Stomach (tissue), 19 donors: ENCODE results near the gene BFAR. TPM values are rescaled to one million over a fixed set of nuclear protein-coding genes. Genes with fewer than 3 reads are reported as not detected.

Experiments
- DNase-seq, 2 donors: peaks; one replicate each; pipeline versions ENCODE4 v3.0.0 to v3.0.0-alpha.2; 2013 to 2019
- H3K27ac ChIP-seq, 5 donors: fragments of 200-600 bp in 4 of 5; sonication (generic) in 4 of 5; one replicate each; pipeline ENCODE4 v1.5.1; 2013 to 2019; ENCODE audit warnings: mild to moderate bottlenecking in 1 of 5, moderate library complexity in 1 of 5
- H3K27me3 ChIP-seq, 3 donors: fragments of 200-600 bp; sonication (generic); one replicate each; pipeline ENCODE4 v1.5.1; 2017 to 2019; ENCODE audit warnings: mixed run types in 1 of 3
- H3K36me3 ChIP-seq, 4 donors: fragments of 200-600 bp; sonication (generic); 1 replicate in 3 of 4; 2 replicates in 1 of 4; pipeline ENCODE4 v1.5.1; 2016 to 2019
- H3K4me1 ChIP-seq, 4 donors: fragments of 200-600 bp; sonication (generic); one replicate each; pipeline ENCODE4 v1.5.1; 2016 to 2019
- H3K4me3 ChIP-seq, 4 donors: fragments of 200-600 bp; sonication (generic) in 3 of 4; one replicate each; pipeline ENCODE4 v1.5.1; 2016 to 2019; ENCODE audit warnings: mild to moderate bottlenecking in 1 of 4
- H3K9me3 ChIP-seq, 4 donors: fragments of 200-600 bp; sonication (generic); one replicate each; pipeline ENCODE4 v1.5.1; 2016 to 2019
- CTCF ChIP-seq, 7 experiments: fragments of 450-650 bp in 4 of 7; fragments of 200-600 bp in 3 of 7; sonication (generic) in 3 of 7; IDR thresholded peaks; one replicate each; pipeline ENCODE4 v1.5.1; 2016 to 2019; ENCODE audit warnings: antibody characterized with exemption in 7 of 7, control low read depth in 2 of 7, mild to moderate bottlenecking in 1 of 7
- EP300 ChIP-seq: sonication (generic); formaldehyde crosslinking; IDR thresholded peaks from one replicate; pipeline ENCODE4 v1.6.1; 2017; ENCODE audit warnings: antibody characterized with exemption
- POLR2A ChIP-seq, 4 donors: fragments of 450-650 bp; IDR thresholded peaks; one replicate each; pipeline ENCODE4 v1.6.1; 2016; ENCODE audit warnings: antibody characterized with exemption in 4 of 4, control low read depth in 2 of 4, mild to moderate bottlenecking in 1 of 4, moderate library complexity in 1 of 4
- POLR2AphosphoS5 ChIP-seq, 3 donors: sonication (generic); formaldehyde crosslinking; IDR thresholded peaks; one replicate each; pipeline ENCODE4 v1.6.1; 2016; ENCODE audit warnings: antibody characterized with exemption in 3 of 3
- WGBS, 5 donors: extraction: QIAGEN DNeasy Blood & Tissue Kit in 3 of 5; methylation state at CpG; one replicate each; pipeline versions ENCODE4 v1.1.5 to v1.1.7; 2013 to 2018; 5-methylcytosine and 5-hydroxymethylcytosine counted together
- intact Hi-C: fragments of 100-400 bp; cut with DNase I; formaldehyde crosslinking; loops from one replicate; pipeline ENCODE4 v1.15.1; 2023; ENCODE audit warnings: low total_unique reads
- long read RNA-seq, 10 donors: transcript quantifications; one replicate each; lab custom pipeline, GENCODE V29; 2026
- polyA plus RNA-seq, 3 donors: library from polyadenylated mRNA; stranded (reverse); fragments of 200-250 nt; gene quantifications; one replicate each; pipeline ENCODE4 v1.2.3, GENCODE V29; 2013
- total RNA-seq, 5 donors: library from RNA; depleted of rRNA; stranded (reverse); fragments of >200 nt; gene quantifications; one replicate each; pipeline versions ENCODE4 v1.1.0 to v1.2.3, GENCODE V29; 2014 to 2016
- donor health status: healthy with polysubstance abuse.
- donor health status: Bipolar disorder and iron deficiency.
- donor health status: healthy.

The BFAR gene
- total RNA-seq, result 100 to 1,000 TPM in 1 of 5 donors, 10 to 100 TPM in 4; 18.2 to 113 (median 93.8) TPM
- 10 to 100 TPM; 27.8 to 46.6 (median 31.5) TPM for polyA plus RNA-seq
- long read RNA-seq, donor 1, partial matches to known transcripts, result 0 of 36 reads
- long read RNA-seq, donor 1, other reads (novel, unspliced or antisense), result 31 of 36 reads
- long read RNA-seq, donor 2, transcript BFAR-203 (4 exons, 1,414 nt), result major isoform, 9 of 11 reads
- long read RNA-seq, donor 2, partial matches to known transcripts, result 0 of 11 reads
- long read RNA-seq, donor 2, other reads (novel, unspliced or antisense), result 0 of 11 reads
- long read RNA-seq, donor 3, transcript BFAR-203 (4 exons, 1,414 nt), result major isoform, 5 of 6 reads
- long read RNA-seq, donor 3, partial matches to known transcripts, result 0 of 6 reads
- long read RNA-seq, donor 3, other reads (novel, unspliced or antisense), result 0 of 6 reads
- long read RNA-seq, donor 4, partial matches to known transcripts, result 0 of 2 reads
- long read RNA-seq, donor 4, other reads (novel, unspliced or antisense), result 0 of 2 reads
- long read RNA-seq, donor 5, transcript BFAR-201 (8 exons, 3,039 nt), result major isoform, 7 of 11 reads
- long read RNA-seq, donor 5, partial matches to known transcripts, result 0 of 11 reads
- long read RNA-seq, donor 5, other reads (novel, unspliced or antisense), result 0 of 11 reads
- long read RNA-seq, donor 6, transcript BFAR-201 (8 exons, 3,039 nt), result minor isoform, 7 of 46 reads
- long read RNA-seq, donor 6, transcript BFAR-203 (4 exons, 1,414 nt), result major isoform, 8 of 46 reads
- long read RNA-seq, donor 6, partial matches to known transcripts, result 30 of 46 reads
- long read RNA-seq, donor 6, other reads (novel, unspliced or antisense), result 0 of 46 reads
- long read RNA-seq, donor 7, transcript BFAR-203 (4 exons, 1,414 nt), result major isoform, 8 of 17 reads
- long read RNA-seq, donor 7, transcript BFAR-201 (8 exons, 3,039 nt), result minor isoform, 7 of 17 reads
- long read RNA-seq, donor 7, partial matches to known transcripts, result 0 of 17 reads
- long read RNA-seq, donor 7, other reads (novel, unspliced or antisense), result 0 of 17 reads
- long read RNA-seq, donor 8, partial matches to known transcripts, result 0 of 6 reads
- long read RNA-seq, donor 8, other reads (novel, unspliced or antisense), result 0 of 6 reads
- long read RNA-seq, donor 9, partial matches to known transcripts, result 0 of 6 reads
- long read RNA-seq, donor 9, other reads (novel, unspliced or antisense), result 0 of 6 reads
- long read RNA-seq, donor 10, partial matches to known transcripts, result 0 of 3 reads
- long read RNA-seq, donor 10, other reads (novel, unspliced or antisense), result 0 of 3 reads

DNA sequence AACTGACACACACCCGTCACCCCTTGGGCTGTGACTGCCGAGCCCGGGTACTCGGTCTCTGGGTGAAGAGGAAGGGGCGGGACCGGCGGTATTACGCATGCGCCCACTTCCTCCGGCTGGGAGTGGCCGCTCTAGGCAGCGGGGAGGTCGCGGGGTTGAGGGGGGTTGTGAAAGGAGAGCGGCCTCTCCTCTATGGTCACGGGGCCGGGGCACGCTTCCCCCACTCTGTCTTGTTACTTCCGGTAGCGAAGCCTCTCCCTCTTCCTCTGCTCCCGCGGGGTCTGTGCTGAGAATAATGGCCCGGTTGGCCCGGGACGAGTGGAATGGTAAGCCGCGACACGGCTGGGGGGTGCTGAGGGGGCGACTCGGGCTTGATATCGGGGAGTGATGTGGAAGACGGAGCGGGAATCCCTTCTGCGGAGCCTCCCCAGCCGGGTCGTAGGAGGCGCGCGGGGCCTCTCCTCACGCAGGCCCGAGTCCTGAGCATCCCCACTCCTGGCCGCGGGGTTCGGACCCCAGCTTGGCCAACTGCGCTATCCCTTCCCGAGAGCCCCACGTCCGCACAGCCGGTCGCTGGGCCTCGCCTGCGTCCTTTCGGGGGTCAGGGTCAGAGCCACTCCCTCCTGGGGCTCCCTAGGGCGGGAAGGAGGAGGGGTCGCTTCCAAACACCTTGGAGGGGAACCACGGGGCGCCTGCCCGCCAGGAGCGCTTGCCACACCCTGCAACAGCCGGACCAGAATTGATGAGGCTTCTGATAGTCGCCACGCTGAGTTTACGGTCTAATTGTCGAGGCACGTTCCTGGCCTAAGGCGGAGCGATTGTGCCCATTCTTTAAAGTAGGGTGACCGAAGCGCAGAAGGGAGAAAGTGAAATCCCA lies at the start of gene BFAR:
BFAR (plus strand) TSS at position 259 of the 877 bp plus-strand sequence. CDS start 11,396 bp downstream, outside the sequence.
- peaks cover 0 to 6% (median 3%) of the 10 kb centered on the region in 4 donors for H3K36me3 ChIP-seq
- no peaks in the 10 kb centered on the region for H3K27me3 ChIP-seq
- peak; percentile 99 for DNase-seq
- 0 to 1% (median 0%) methylated on average over 40 to 69 of the region's 69 CpGs for WGBS, 5 donors
- TF ChIP-seq EP300, result no peak
- no peak for TF ChIP-seq CTCF (IDR thresholded peaks at IDR 0.05)
- TF ChIP-seq POLR2A (IDR thresholded peaks at IDR 0.05), result peak in 2 of 4 donors; percentile 96
- peak; percentile 99 to 100 (median 100) for TF ChIP-seq POLR2AphosphoS5 (IDR thresholded peaks at IDR 0.05)
- intact Hi-C loops, result no loop called here
- peaks cover 49 to 82% (median 64%) of the 10 kb centered on the region in 4 donors for H3K4me1 ChIP-seq
- peak within 1 kb of the TSS; percentile 95 to 98 (median 96) for H3K27ac ChIP-seq
- H3K4me3 ChIP-seq, result peak within 1 kb of the TSS; percentile 78 to 95 (median 81)
- H3K9me3 ChIP-seq, result no peaks in the 10 kb centered on the region

DNA sequence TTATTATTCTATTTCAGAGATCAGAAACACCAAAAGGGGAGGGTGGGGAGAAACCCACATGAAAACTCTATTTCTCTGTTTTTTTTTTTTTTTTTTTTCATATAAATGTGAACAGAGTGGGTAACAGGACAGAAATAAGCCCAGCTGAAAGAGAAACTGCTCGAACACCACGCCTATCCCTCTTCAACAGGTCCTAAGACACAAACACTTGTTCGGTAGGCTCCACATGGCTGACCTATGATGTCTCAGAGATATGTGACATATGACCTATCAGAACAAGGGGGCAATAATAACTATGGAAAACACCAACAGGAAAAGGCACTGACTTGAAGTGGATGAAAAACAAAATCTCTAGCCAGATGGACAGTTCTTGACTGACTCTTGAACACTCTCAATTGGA lies 47.5 kb upstream of the BFAR start:
- peaks cover 31 to 100% (median 90%) of the 10 kb centered on the region in 4 donors for H3K36me3 ChIP-seq
- no peak for DNase-seq
- TF ChIP-seq CTCF (IDR thresholded peaks at IDR 0.05), result no peak
- TF ChIP-seq POLR2AphosphoS5 (IDR thresholded peaks at IDR 0.05), result no peak
- TF ChIP-seq POLR2A (IDR thresholded peaks at IDR 0.05), result no peak
- TF ChIP-seq EP300, result no peak
- no peak overlapping the region for H3K4me3 ChIP-seq
- WGBS, 5 donors, result 95 to 97% (median 96%) methylated on average over 3 of the region's 3 CpGs
- peaks cover 0 to 1% (median 0%) of the 10 kb centered on the region in 4 donors for H3K4me1 ChIP-seq
- no peak overlapping the region for H3K27ac ChIP-seq
- H3K27me3 ChIP-seq, result no peaks in the 10 kb centered on the region
- intact Hi-C loops, result no loop called here
- no peaks in the 10 kb centered on the region for H3K9me3 ChIP-seq

DNA sequence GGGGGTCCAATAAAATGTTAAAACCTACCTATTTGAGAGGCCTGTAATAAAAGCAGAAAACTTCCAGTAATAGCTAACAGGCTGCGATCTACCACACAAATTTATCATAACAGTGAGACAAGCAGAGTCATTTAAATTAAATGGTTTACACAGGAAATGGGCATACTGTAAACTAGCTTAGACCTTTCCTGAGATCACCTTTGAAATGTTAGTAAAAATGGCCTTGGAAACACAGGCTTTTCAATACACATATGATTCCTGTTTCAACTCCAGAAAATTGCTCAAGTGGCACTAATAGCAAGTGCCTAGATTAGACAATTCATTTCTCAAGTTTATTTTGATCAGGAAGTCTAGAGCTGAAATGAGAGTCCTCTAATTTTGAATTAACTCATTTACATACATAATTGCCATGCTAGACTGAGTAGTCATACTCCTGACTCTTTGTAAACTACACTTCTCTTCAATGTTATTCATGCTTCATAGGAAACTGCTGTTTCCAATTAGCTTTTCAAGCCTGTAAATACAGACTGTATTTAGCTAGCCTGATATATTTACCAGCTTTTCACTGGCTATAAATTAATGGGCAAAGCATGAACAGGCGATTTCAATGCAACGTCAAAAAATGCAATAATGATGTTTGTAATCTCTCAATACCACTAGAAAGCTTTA lies 46.0 kb upstream of the BFAR start:
- WGBS, 5 donors, result 70 to 84% (median 82%) methylated on average over 3 of the region's 3 CpGs
- no peaks in the 10 kb centered on the region for H3K27me3 ChIP-seq
- H3K4me1 ChIP-seq, result no peaks in the 10 kb centered on the region
- DNase-seq, result no peak
- no peak overlapping the region for H3K4me3 ChIP-seq
- H3K27ac ChIP-seq, result no peak overlapping the region
- H3K36me3 ChIP-seq, result peaks cover 32 to 100% (median 90%) of the 10 kb centered on the region in 4 donors
- H3K9me3 ChIP-seq, result no peaks in the 10 kb centered on the region
- no peak for TF ChIP-seq EP300
- TF ChIP-seq POLR2A (IDR thresholded peaks at IDR 0.05), result no peak
- TF ChIP-seq CTCF (IDR thresholded peaks at IDR 0.05), result no peak
- no peak for TF ChIP-seq POLR2AphosphoS5 (IDR thresholded peaks at IDR 0.05)
- intact Hi-C loops, result no loop called here
